ENCODE measurements around the gene PILRA. TPM values are rescaled to one million over a fixed set of nuclear protein-coding genes. Genes with fewer than 3 reads are reported as not detected.

The PILRA gene
- total RNA-seq, 1 donor from 2014 or later, result not detected

DNA sequence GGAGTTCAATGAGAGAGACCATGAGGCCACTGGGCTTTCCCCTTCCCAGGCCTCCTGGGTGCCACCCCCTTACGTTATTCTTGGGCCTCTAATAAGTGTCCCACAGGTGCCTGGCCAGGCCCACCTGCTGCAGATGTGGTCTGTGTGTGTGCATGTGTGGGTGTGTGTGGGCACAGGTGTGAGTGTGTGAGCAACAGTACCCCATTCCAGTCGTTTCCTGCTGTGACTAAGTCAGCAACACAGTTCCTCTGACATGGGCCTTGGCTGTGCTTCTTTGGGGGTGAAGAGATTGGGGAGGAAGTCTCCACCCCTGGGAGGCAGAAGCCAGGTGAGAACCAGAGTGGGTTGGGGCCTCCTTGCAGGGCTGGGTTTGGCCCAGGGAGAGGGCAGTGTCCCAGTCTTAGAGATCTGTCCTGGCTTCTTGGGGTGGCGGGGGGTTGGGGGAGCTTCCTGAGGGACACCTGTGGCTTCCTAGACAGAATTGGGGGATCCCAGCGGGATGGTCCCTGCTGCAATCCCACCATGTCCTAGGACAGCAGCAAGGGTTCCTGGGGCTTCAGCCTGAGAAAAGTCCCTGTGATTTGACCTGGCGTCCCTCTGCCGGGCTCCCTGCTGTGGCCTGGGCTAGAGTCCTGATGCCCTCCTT lies 19.5 kb upstream of the PILRA start:
- DNase-seq (ENCODE audit: low read depth), result no peak
- TF ChIP-seq CTCF (conservative IDR thresholded peaks at IDR 0.05; ENCODE audit: low read depth, low read length), result no peak
- no peak overlapping the region for H3K4me3 ChIP-seq (ENCODE audit: low read depth, low read length)

DNA sequence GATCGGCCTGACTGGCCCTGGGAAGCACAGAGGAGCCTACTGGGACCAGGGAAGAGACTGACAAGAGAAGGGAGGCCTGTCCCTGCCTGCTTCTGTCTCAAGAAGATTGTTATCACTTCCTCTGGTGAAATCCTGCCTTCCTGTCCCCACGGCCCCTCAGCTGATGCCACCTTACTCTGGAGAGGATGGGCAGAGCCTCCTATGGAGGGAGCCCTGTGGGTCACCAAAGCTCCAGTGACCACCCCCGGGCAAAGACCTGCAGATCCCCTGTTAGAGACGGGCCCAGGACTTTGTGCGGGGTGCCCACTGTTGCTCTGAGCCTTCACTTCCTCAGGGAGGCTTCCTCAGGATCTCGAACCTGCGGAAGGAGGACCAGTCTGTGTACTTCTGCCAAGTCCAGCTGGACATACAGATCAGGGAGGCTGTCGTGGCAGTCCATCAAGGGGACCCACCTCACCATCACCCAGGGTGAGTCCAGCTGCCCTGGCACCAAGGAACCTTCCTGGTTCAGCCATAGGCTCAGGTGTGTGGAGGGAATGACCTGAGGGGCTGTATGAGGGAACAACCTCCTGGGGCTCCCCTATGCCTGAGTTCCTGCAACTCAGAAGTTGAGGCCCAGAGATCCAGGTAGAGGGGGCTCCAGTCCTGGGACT lies 16.7 kb upstream of the PILRA start:
- TF ChIP-seq CTCF (conservative IDR thresholded peaks at IDR 0.05; ENCODE audit: low read depth, low read length), result no peak
- no peak overlapping the region for H3K4me3 ChIP-seq (ENCODE audit: low read depth, low read length)
- no peak for DNase-seq (ENCODE audit: low read depth)

GRCh38 chr7:100357131-100357561 lies 16.1 kb upstream of the PILRA start:
- no peak for DNase-seq (ENCODE audit: low read depth)
- TF ChIP-seq CTCF (conservative IDR thresholded peaks at IDR 0.05; ENCODE audit: low read depth, low read length), result no peak
- H3K4me3 ChIP-seq (ENCODE audit: low read depth, low read length), result no peak overlapping the region

DNA sequence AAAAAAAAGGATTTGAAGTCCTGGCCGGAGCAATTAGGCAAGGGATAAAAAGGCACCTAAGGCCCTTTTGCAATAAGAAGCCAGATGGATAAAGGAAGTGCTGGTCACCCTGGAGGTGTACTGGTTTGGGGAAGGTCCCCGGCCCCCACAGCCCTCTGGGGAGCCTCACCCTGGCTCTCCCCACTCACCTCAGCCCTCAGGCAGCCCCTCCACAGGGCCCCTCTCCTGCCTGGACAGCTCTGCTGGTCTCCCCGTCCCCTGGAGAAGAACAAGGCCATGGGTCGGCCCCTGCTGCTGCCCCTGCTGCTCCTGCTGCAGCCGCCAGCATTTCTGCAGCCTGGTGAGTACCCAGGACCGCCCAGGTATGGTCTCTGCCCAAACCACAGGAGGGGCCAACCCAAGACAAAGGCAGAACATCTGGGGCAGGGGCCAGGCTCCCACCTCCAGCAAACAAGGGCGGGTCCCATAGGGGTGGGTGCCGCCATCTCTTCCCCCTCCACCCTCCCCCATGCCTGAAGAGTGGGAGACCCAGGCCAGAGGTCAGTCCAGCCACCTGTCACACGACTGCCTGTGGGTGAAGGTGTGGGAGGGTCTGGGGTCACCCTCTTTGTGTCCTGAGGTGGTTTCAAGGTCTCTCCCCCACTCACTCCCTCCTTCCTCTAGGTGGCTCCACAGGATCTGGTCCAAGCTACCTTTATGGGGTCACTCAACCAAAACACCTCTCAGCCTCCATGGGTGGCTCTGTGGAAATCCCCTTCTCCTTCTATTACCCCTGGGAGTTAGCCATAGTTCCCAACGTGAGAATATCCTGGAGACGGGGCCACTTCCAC lies 15.0 kb upstream of the PILRA start, which contains the start of gene PILRB:
Gene PILRB, plus strand, starts transcription at position 91 of the 830 bp plus-strand sequence. Its CDS starts 186 bp downstream, at position 277.
- no peak for DNase-seq (ENCODE audit: low read depth)
- peak; percentile 43 for TF ChIP-seq CTCF (conservative IDR thresholded peaks at IDR 0.05; ENCODE audit: low read depth, low read length)
- H3K4me3 ChIP-seq (ENCODE audit: low read depth, low read length), result no peak within 1 kb of the TSS

DNA sequence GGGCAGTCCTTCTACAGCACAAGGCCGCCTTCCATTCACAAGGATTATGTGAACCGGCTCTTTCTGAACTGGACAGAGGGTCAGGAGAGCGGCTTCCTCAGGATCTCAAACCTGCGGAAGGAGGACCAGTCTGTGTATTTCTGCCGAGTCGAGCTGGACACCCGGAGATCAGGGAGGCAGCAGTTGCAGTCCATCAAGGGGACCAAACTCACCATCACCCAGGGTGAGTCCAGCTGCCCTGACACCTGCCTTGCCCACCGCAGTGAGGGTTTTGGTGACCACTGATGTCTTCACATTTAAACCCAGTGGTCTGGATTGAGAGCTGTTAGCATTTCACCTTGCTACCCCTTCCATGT lies 14.5 kb upstream of the PILRA start:
- H3K4me3 ChIP-seq (ENCODE audit: low read depth, low read length), result no peak overlapping the region
- no peak for DNase-seq (ENCODE audit: low read depth)
- no peak for TF ChIP-seq CTCF (conservative IDR thresholded peaks at IDR 0.05; ENCODE audit: low read depth, low read length)

DNA sequence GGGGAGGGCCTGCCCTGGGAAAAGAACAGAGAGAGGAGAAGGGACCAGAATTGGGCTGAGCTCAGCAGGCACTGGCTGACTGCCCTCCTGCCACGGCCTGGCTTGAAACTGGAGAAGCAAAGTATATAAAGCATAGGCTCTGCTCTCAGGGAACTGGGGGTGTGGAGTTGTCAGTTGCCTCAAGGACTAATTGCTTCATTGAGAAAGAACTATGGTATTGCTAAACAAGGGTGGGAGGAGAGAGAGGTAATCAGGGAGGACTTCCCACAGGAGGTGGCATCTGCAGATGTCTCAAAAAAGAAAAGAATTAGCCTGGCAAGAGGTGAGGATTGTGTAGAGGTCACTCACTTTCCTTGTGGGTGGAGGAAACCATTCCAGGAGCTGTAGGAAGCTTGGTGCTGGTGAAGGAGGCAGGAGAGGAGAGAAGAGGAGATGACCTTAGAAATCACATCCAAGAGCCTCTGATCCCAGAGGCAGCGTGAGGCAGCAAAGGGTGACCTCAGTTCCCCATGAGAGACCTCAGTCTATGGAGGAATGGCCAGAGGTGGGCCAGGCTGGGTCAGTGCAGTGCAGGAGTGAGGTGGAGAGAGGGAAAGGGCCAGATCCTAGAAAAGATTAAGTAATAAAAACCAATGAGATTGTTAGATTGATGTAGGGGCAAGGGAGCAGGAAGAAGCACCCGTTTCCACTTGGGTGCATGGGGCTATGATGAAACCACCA lies 13.0 kb upstream of the PILRA start:
- no peak overlapping the region for H3K4me3 ChIP-seq (ENCODE audit: low read depth, low read length)
- TF ChIP-seq CTCF (conservative IDR thresholded peaks at IDR 0.05; ENCODE audit: low read depth, low read length), result no peak
- DNase-seq (ENCODE audit: low read depth), result no peak
